HEK293T (cell line): ENCODE measurements around the gene SPECC1L.

Experiments used
- BHLHE40 ChIP-seq: fragments of 450-650 bp; IDR thresholded peaks from 2 replicates; pipeline ENCODE4 v1.6.1; 2016; ENCODE audit warnings: mild to moderate bottlenecking, moderate library complexity, borderline replicate concordance
- CTBP1 ChIP-seq: fragments of 450-650 bp; IDR thresholded peaks from 2 replicates; pipeline ENCODE4 v1.6.1; 2016; ENCODE audit warnings: borderline replicate concordance
- FOXA1 ChIP-seq: fragments of 450-650 bp; IDR thresholded peaks from 2 replicates; pipeline ENCODE4 v1.6.1; 2016; ENCODE audit warnings: mild to moderate bottlenecking
- FOXK2 ChIP-seq: fragments of 450-650 bp; IDR thresholded peaks from 2 replicates; pipeline ENCODE4 v1.6.1; 2016; ENCODE audit warnings: mild to moderate bottlenecking
- NFRKB ChIP-seq: fragments of 450-650 bp; IDR thresholded peaks from 2 replicates; pipeline ENCODE4 v1.6.1; 2016; ENCODE audit warnings: mild to moderate bottlenecking, moderate library complexity
- TARDBP ChIP-seq: fragments of 450-650 bp; IDR thresholded peaks from 2 replicates; pipeline ENCODE4 v1.6.1; 2016

- no peak for TF ChIP-seq CTBP1
- no peak for TF ChIP-seq NFRKB
- no peak for TF ChIP-seq BHLHE40
- no peak for TF ChIP-seq FOXK2
- no peak for TF ChIP-seq TARDBP
- no peak for TF ChIP-seq FOXA1
Observed at GRCh38 chr22:24400726-24401596, 130.3 kb downstream of the SPECC1L start.
